Activated T-helper 1 cell treated with Interleukin-2 at 50 U/mL for 16 hours (primary cell): ENCODE data around the gene LCE1C.

Experiments
- DNase-seq: peaks from one replicate; pipeline ENCODE4 v3.0.0-alpha.2; 2020; ENCODE audit warnings: low read depth

The LCE1C gene, protein sequence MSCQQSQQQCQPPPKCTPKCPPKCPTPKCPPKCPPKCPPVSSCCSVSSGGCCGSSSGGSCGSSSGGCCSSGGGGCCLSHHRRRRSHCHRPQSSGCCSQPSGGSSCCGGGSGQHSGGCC

GRCh38 chr1:152806576-152806975, at the start of gene LCE1C:
Gene LCE1C (minus strand): TSS chr1:152806651. CDS start chr1:152805478, 1,173 bp downstream.
- DNase-seq = no peak

DNA sequence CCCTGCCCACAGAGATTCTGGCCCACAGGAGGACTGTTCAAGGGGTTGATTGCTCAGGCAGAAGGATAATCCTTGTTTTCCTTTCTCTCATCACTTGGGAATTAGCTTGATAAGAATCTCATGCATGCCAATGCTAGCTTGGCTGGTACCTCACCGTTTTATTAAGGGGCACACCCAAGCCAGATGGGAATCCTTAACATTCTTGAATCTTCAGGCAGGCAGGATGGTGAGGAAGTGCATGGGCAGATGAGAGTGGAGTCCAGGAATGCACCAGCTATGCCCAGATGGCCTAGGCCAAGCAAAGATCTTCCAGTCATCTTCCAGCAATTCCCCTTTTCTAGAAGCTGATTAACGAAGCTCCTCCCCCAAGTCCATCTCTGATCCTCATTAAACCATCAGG, 49.2 kb upstream of the LCE1C start:
- no peak for DNase-seq

DNA sequence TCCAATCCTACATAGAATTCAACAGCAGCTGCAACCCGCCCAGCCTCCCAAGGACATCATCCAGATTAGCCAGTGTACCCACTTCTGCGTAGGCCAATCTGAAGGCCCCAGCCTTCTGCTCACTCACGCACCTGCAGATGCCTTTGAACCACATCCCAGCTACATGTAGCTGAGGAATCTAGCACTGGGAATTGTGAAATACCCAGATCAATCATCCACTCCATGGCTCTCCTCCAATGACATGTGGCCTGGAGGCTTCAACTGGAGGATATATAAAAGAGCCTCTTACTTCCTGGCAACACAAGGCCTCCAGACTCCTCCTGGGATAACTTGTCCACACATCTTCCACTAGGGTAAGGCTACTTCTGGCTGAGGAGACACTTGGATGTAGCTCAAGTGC, 36.1 kb upstream of the LCE1C start, which contains the start of gene LCE6A:
LCE6A (plus strand) TSS at position 301 of the 400 bp plus-strand sequence. CDS start 665 bp downstream, outside the sequence.
- DNase-seq = no peak

- no peak for DNase-seq
These were observed 30.4 kb upstream of the LCE1C start for GRCh38 chr1:152836870-152837269.

- DNase-seq = no peak
These were observed 20.7 kb upstream of the LCE1C start, which contains the start of gene LCE1A for GRCh38 chr1:152827173-152827572. Gene LCE1A (plus strand): TSS chr1:152827473. CDS start chr1:152827473, 0 bp downstream.

GRCh38 chr1:152824964-152825363, 18.5 kb upstream of the LCE1C start:
- DNase-seq = no peak

- no peak for DNase-seq
These were observed 16.8 kb upstream of the LCE1C start for GRCh38 chr1:152823294-152823693.

GRCh38 chr1:152817309-152817708, 10.9 kb upstream of the LCE1C start:
- no peak for DNase-seq

- DNase-seq = no peak
These were observed 5.2 kb upstream of the LCE1C start, which contains the start of gene LCE1B for GRCh38 chr1:152811671-152812070. Gene LCE1B (plus strand): TSS chr1:152811971. CDS start chr1:152812447, 476 bp downstream.

- DNase-seq = no peak
These were observed 4.6 kb upstream of the LCE1C start for GRCh38 chr1:152811050-152811449.

DNA sequence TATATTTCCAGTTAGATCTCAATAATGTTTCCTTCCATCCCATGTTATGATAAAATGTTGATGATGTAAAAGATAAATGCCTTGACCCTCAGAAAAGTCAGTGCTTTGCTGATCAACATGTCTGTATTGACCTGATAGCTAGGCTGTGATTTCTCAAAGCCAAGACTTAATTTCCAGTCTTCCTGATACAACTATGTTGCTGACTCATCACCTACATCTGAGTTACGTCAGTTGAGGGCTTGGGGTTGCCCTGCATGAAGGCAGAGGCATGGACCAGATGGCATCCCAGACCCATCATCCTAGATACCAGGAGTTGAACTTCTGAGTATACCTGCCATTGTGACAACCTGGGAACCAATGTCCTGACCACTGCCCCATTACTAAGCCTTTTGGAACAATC, 5.1 kb downstream of the LCE1C start:
- DNase-seq = no peak

DNA sequence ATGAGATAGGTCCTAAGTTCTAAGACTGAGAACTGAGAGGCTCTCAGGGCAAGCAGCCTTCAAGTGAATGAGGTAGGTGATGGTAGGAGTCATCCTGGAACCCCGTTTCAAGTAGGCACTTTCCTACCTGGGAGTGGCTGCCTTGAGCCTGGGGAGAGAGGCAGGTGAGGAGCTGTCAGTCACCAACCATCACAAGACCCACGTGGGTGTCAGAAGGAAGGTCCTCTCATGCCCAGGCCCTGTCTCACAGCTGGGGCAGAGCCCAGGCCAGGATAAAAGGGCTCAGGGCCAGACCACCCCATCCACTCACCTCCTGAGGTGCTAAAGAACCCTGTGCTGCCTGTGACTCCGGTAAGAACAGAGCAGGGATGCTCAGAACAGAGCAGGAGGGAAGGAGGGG, 10.0 kb downstream of the LCE1C start, which contains the start of gene LCE1D:
LCE1D (plus strand) TSS at position 301 of the 400 bp plus-strand sequence. CDS start 1,074 bp downstream, outside the sequence.
- no peak for DNase-seq

GRCh38 chr1:152795686-152796085, 10.8 kb downstream of the LCE1C start:
- no peak for DNase-seq

GRCh38 chr1:152786077-152786476, 20.4 kb downstream of the LCE1C start, which contains the start of gene LCE1E:
Gene LCE1E (plus strand): TSS chr1:152786257. CDS start chr1:152787300, 1,043 bp downstream.
- no peak for DNase-seq

DNA sequence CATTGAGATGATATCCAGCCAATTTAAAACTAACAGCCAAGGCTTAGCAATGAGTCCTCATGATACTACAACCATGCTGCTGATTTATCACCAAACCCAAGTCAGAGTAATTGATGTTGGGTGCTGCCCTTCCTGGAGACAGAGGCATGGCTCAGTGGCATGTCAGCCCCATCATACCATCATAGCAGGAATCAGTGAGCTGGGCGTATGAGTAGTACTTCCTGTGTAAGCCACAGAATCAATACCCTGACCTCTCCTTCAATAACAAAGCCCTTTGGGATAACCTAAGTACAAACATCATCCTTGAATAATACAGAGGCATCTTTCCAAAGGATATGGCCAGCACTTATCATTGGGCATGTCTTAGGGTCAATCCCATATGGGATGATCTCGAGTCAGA, 23.4 kb downstream of the LCE1C start:
- DNase-seq = no peak

- DNase-seq = no peak
These were observed 28.8 kb downstream of the LCE1C start for GRCh38 chr1:152777510-152778137.

- DNase-seq = no peak
These were observed 30.1 kb downstream of the LCE1C start for GRCh38 chr1:152776361-152776760.

GRCh38 chr1:152774875-152775274, 31.6 kb downstream of the LCE1C start, which contains the start of gene LCE1F:
Gene LCE1F (plus strand): TSS chr1:152775140. CDS start chr1:152776372, 1,232 bp downstream.
- DNase-seq = no peak

DNA sequence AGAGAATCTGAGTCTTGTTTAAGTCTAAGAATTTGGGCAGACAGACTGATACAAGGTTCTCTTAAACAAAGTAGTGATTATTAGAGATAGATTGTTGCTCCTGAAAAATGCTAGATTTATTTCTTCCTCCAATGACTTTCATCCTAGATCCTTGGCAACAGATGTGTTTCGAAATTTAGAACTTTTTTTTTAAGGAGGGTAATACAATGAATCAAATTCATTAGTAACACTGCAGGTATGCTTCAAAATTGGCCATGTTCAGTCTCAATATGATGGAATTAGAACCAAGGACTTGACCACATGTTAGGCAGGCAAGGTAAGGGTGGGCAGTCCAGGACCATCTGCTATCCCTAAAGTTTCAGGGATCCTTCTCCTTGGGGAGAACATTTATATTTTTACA, 36.0 kb downstream of the LCE1C start:
- DNase-seq = no peak

GRCh38 chr1:152768847-152769533, 37.5 kb downstream of the LCE1C start:
- no peak for DNase-seq

DNA sequence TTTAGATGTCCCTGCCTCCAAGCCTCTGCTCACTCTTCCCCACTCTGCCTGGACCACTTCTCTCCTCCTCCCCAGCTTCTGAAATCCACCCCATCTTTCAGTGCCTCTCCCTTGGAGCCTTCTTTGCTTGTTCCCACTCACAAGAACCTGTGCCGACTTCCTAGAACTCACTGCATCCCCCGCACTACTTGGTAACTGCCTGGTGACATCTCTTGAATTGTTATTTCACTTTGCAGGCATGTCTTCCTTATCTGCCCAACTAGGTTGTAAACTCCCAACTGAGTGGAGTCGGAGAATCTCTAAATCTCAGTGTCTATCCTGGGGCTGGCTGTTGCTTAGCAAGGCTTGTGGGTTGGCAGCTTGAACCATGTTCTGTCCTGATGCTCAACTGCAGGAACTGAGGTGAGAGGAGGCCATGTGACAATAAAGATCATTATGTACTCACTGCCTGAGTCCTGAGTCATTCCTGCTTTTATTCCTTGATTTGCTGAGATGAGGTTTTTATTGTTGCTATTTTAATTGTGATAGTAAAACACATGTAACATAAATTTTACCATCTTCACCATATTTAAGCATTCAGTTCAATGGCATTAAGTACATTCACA, 44.7 kb downstream of the LCE1C start:
- no peak for DNase-seq

DNA sequence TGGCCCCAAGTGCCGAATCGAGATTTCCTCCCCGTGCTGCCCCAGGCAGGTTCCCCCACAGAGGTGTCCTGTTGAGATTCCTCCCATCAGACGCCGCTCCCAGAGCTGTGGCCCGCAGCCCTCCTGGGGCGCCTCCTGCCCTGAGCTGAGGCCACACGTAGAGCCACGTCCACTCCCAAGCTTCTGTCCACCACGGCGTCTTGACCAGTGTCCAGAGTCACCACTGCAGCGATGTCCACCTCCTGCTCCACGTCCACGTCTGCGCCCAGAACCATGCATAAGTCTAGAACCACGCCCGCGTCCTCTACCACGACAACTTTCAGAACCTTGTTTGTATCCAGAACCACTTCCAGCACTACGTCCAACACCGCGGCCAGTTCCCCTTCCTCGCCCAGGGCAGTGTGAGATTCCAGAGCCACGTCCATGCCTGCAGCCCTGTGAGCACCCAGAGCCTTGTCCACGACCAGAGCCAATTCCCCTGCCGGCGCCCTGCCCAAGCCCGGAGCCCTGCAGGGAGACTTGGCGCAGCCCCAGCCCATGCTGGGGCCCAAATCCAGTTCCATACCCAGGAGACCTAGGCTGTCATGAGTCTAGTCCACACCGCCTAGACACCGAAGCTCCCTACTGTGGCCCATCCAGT, 45.8 kb downstream of the LCE1C start:
- no peak for DNase-seq
